ENCODE measurements around the gene ACAP1.
"Not testable (repeated sequence)": the region's sequence is repeated elsewhere in the genome, so short reads cannot be mapped to it uniquely, and the experiment has no call there.

The ACAP1 gene

GRCh38 chr17:7356072-7356549, 19.8 kb downstream of the ACAP1 start:
- peak; percentile 57 for DNase-seq (ENCODE audit: low read depth)

DNA sequence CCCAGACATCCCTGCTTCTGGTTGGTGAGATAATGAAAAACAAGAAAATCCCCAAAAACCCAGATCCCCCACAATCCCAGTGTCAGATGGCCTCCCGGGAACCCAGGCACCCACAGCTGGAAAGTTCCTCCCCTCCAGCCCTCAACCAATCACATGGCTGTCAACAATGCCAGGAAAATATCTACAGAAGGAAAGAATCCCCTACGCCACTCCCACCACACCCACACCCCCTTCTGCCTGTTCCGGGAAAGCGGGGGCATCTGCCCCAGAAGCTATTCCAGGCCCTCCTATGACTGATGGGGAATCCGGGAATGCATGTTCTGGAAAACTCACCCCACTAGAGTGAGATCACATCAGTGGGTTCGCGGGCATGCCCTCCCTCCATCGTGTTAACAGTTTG, 20.4 kb downstream of the ACAP1 start:
- peak; percentile 26 for DNase-seq (ENCODE audit: low read depth)

GRCh38 chr17:7357381-7357780, 21.1 kb downstream of the ACAP1 start:
- DNase-seq (ENCODE audit: low read depth) = no peak

GRCh38 chr17:7361906-7362305, 25.6 kb downstream of the ACAP1 start:
- DNase-seq (ENCODE audit: low read depth) = no peak

DNA sequence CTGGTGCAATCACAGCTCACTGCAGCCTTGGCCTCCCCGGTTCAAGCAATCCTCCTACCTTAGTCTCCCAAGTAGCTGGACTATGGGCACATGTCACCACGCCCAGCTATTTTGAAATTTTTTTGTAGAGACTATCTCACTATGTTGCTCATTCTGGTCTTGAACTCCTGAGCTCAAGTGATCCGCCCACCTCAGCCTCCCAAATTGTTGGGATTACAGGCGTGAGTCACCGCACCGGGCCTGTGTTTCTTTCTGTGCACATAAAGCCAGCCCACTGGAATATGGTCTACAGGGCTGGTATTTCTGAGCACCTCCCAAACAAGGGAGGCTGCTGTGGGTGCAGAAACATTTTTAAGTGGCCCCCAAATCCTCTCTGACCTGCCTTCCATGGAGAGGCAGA, 27.0 kb downstream of the ACAP1 start:
- DNase-seq (ENCODE audit: low read depth) = peak; percentile 48

DNA sequence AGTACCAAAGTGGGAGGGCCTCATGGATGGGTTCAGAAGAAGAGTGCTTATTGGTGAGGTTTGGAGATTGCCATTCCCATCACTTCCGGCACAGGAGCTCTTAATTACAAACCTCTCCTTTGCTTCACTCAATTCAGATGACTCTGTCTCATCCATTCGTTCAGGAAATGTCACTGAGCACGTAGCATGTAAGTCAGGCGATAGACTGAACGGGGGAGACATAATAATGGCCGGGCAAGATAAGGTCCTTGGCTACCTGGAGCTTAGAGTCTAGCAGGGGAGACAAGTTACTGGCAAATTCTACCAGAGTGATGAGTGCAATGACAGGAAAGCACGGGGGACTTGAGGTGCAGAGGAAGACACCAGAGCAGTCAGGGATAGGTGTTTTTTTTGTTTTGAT, 29.6 kb downstream of the ACAP1 start:
- not testable (repeated sequence) for DNase-seq (ENCODE audit: low read depth)

GRCh38 chr17:7367083-7367482, 30.8 kb downstream of the ACAP1 start:
- DNase-seq (ENCODE audit: low read depth) = no peak

GRCh38 chr17:7367918-7368598, 31.7 kb downstream of the ACAP1 start:
- DNase-seq (ENCODE audit: low read depth) = no peak

- DNase-seq (ENCODE audit: low read depth) = not testable (repeated sequence)
Observed at GRCh38 chr17:7368599-7368994, 32.3 kb downstream of the ACAP1 start.

GRCh38 chr17:7369825-7370224, 33.5 kb downstream of the ACAP1 start:
- no peak for DNase-seq (ENCODE audit: low read depth)

GRCh38 chr17:7370853-7371252, 34.5 kb downstream of the ACAP1 start:
- DNase-seq (ENCODE audit: low read depth) = no peak

- DNase-seq (ENCODE audit: low read depth) = no peak
Observed at GRCh38 chr17:7374353-7374752, 38.0 kb downstream of the ACAP1 start.

- DNase-seq (ENCODE audit: low read depth) = no peak
Observed at GRCh38 chr17:7379134-7379533, 42.8 kb downstream of the ACAP1 start.

DNA sequence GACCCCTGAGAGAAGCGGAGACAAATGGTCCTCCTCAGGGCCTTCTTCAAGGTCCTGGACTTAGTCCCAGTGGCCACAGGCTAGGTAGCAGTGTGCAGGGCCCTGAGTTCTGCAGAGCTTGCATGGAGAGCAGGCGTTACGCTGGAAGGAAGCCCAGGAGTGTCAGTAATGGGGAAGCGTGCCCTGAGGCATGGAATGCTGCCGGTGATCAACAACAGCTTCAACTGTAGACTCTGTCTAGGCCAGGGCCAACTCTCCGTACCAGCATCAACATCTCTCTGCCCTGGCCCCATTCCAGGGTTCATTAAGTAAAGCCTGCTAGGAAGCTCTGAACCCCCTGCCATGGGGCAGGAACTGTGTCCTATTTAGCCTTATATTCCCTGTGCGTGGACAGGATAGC, 44.0 kb downstream of the ACAP1 start:
- peak; percentile 28 for DNase-seq (ENCODE audit: low read depth)

- no peak for DNase-seq (ENCODE audit: low read depth)
Observed at GRCh38 chr17:7380855-7381683, 44.7 kb downstream of the ACAP1 start, which contains the start of gene TNK1. Gene TNK1, plus strand, starts transcription at chr17:7381089. Its CDS starts 1,838 bp downstream, at chr17:7382927.

GRCh38 chr17:7382901-7383300, 46.6 kb downstream of the ACAP1 start:
- no peak for DNase-seq (ENCODE audit: low read depth)

DNA sequence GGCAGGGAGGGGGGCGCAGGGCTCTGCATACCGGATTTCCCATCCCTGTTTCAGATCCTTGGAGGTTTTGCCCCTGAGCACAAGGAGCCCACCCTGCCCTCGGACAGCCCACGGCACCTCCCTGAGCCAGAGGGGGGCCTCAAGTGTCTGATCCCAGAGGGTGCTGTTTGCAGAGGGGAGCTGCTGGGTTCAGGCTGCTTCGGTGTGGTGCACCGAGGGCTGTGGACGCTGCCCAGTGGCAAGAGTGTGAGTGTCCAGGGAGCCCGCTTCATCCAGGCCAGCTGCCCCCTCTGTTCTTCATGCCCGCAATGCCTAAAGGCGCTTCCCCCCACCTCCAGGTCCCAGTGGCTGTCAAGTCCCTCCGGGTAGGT, 47.0 kb downstream of the ACAP1 start:
- no peak for DNase-seq (ENCODE audit: low read depth)

- no peak for DNase-seq (ENCODE audit: low read depth)
Observed at GRCh38 chr17:7383742-7384488, 47.6 kb downstream of the ACAP1 start.

DNA sequence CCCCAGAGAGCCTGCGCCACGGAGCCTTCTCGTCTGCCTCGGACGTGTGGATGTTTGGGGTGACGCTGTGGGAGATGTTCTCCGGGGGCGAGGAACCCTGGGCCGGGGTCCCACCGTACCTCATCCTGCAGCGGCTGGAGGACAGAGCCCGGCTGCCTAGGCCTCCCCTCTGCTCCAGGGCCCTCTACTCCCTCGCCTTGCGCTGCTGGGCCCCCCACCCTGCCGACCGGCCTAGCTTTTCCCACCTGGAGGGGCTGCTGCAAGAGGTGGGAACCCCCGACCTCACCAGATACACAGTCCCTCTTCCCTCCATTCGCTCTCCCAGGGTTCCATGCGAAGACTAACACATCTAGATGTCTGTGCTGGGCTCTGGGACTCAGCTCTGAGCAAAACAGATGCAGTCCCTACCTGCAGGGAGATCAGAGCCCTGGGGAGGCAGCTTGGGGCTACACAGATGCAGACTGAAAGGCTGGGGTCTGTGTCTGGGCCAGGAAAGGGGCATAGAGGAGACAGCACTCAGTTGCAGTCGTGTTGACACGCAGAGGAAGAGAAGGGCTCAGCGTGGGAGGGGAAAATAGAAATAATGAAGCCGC, 48.3 kb downstream of the ACAP1 start:
- DNase-seq (ENCODE audit: low read depth) = no peak

DNA sequence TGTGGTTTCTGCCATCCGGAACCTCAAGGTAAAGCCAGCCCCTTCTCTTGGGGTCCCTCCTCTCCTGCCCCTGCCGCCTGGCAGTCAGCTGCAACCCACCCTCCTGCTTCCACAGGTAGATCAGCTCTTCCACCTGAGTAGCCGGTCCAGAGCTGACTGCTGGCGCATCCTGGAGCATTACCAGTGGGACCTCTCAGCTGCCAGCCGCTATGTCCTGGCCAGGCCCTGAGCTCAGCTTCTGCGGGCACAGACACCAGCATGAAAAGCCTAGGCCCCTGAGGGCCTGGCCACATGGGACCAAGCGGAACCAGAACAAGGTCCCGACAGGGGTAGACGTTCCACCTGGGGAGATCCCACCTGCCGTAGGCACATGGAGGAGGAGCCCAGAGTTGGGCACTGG, 52.5 kb downstream of the ACAP1 start:
- DNase-seq (ENCODE audit: low read depth) = no peak

- no peak for DNase-seq (ENCODE audit: low read depth)
Observed at GRCh38 chr17:7389924-7390910, 53.9 kb downstream of the ACAP1 start.

All from amniotic epithelial cell (primary cell).